Neural progenitor cell (in vitro differentiated cells): Measurements from ENCODE around the gene MAP4K3.

Source experiments
- CTCF ChIP-seq: fragments of 200-600 bp; sonication (generic); IDR thresholded peaks from 2 replicates; pipeline ENCODE4 v1.5.1; 2017; ENCODE audit warnings: antibody characterized with exemption, mild to moderate bottlenecking
- EZH2 ChIP-seq: fragments of 200-600 bp; sonication (generic); IDR thresholded peaks from 2 replicates; pipeline ENCODE4 v1.6.1; 2017; ENCODE audit warnings: antibody characterized with exemption, mild to moderate bottlenecking, moderate library complexity
- EZH2phosphoT487 ChIP-seq: fragments of 200-600 bp; sonication (generic); IDR thresholded peaks from 2 replicates; pipeline ENCODE4 v1.6.1; 2017; ENCODE audit warnings: antibody characterized with exemption

GRCh38 chr2:39247512-39248043 lies 189.5 kb downstream of the MAP4K3 start:
- TF ChIP-seq CTCF: no peak
- TF ChIP-seq EZH2: no peak
- TF ChIP-seq EZH2phosphoT487: no peak
